ENCODE results near the gene UBE2E1. TPM values are rescaled to one million over a fixed set of nuclear protein-coding genes. Genes with fewer than 3 reads are reported as not detected.

UBE2E1 gene
- total and polyA plus RNA-seq, 2 donors (not counting 1 experiment from before 2014, with no cell fraction given), result 46.7 to 63.7 TPM

DNA sequence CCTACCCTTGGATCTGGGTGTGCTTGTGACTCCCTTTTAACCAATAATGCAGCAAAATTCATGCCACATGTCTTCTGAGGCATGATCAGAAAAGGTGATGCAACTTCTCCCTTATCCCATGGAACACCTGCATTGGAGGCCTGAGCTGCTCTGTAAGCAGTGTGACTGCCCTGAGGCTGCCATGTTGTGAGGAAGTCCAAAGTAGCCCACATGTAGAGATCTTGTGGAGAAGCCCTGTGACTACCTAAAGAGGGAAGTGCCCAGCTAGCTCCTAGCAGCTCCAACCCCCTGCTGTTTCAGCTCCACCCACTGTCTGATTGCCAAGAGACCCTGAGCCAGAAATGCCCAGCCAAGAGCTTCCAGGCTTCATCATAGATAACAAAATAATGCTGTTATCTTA, 132.9 kb downstream of the UBE2E1 start:
- H4K20me1 ChIP-seq (ENCODE audit: control insufficient read depth, insufficient read depth, low read length, poor library complexity, severe bottlenecking), result no peaks in the 10 kb centered on the region
- intact Hi-C loops (cut with micrococcal nuclease), result no loop called here
- DNase-seq (no peak), ATAC-seq (ENCODE audit: low read depth) (no peak)
- H3K27me3 ChIP-seq (replicated peaks in 1 of 4; ENCODE audit: control extremely low read depth in 1 of 4, control insufficient read depth in 3 of 4, insufficient read depth in 4 of 4, low read length in 3 of 4), result no peaks in the 10 kb centered on the region
- Mint-ChIP-seq H3K4me3 (no peak overlapping the region), H3K9me3 (ENCODE audit: insufficient read depth) (no peaks in the 10 kb centered on the region), H3K27me3 (no peaks in the 10 kb centered on the region), H3K4me1 (peaks cover 3% of the 10 kb centered on the region), H3K27ac (no peak overlapping the region)
- H3K4me2 ChIP-seq (replicated peaks; ENCODE audit: low read depth, low read length, poor library complexity, severe bottlenecking), result no peak overlapping the region
- CTCF ChIA-PET, result interaction anchor here (1.1 to 1.5 kb wide), 2 partner anchors 15 to 20 kb away, joined by 3 to 4 read pairs; no protein-coding TSS in a partner anchor
- TF ChIP-seq CTCF (IDR thresholded peaks at IDR 0.05) (no peak), EZH2 (IDR thresholded peaks at IDR 0.05; ENCODE audit: borderline replicate concordance, insufficient read depth, low read depth, low read length, poor library complexity, severe bottlenecking) (no peak)
- no peaks in the 10 kb centered on the region for H3K79me2 ChIP-seq (ENCODE audit: control insufficient read depth, insufficient read depth, low read length)
- H3K27ac ChIP-seq (ENCODE audit: low read length in 2 of 2), result no peak overlapping the region
- POLR2A ChIA-PET, result no interaction called here
- H2AFZ ChIP-seq (ENCODE audit: insufficient read depth, low read depth, low read length, poor library complexity, severe bottlenecking), result no peak overlapping the region
- H3K9me3 ChIP-seq (ENCODE audit: control extremely low read depth in 1 of 3, control insufficient read depth in 2 of 3, insufficient read depth in 1 of 3, low read length in 2 of 3), result peaks cover 0 to 5% (median 4%) of the 10 kb centered on the region in 3 donors
- no peaks in the 10 kb centered on the region for H3K36me3 ChIP-seq (replicated peaks in 1 of 2; ENCODE audit: control extremely low read depth in 1 of 2, control insufficient read depth in 1 of 2, extremely low read depth in 1 of 2, insufficient read depth in 2 of 2, low read length in 1 of 2)
- no peak overlapping the region for H3K9ac ChIP-seq (ENCODE audit: low read length)
- H3K4me1 ChIP-seq (ENCODE audit: control insufficient read depth in 2 of 2, insufficient read depth in 2 of 2, low read length in 2 of 2), result no peaks in the 10 kb centered on the region
- no peak overlapping the region for H3K4me3 ChIP-seq (ENCODE audit: control extremely low read depth in 1 of 5, extremely low read depth in 1 of 5, insufficient read depth in 1 of 5, low read depth in 2 of 5, low read length in 4 of 5)

DNA sequence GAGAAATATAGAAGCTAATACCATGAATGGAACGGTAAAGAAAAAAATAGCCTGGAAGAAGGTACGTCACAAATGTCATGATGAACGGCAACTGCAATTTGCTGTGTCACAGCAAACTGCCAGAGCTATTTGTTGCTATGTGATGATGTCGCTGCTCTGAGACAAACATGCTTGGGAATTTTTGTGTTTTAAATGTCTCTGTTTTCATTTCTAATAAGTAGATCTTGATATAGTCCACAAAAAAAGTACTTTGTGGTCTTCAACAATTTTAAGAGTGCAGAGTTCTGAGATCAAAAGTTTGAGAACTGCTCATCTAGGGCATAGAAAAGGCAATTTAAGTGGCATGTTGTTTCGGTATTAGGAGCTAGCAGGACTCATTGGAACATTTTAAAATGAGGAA, 135.0 kb downstream of the UBE2E1 start:
- Histone ChIP-seq H3K79me2 (ENCODE audit: control insufficient read depth, insufficient read depth, low read length) (no peaks in the 10 kb centered on the region), H3K36me3 (replicated peaks in 1 of 2; ENCODE audit: control extremely low read depth in 1 of 2, control insufficient read depth in 1 of 2, extremely low read depth in 1 of 2, insufficient read depth in 2 of 2, low read length in 1 of 2) (no peaks in the 10 kb centered on the region), H3K27me3 (replicated peaks in 1 of 4; ENCODE audit: control extremely low read depth in 1 of 4, control insufficient read depth in 3 of 4, insufficient read depth in 4 of 4, low read length in 3 of 4) (no peaks in the 10 kb centered on the region), H4K20me1 (ENCODE audit: control insufficient read depth, insufficient read depth, low read length, poor library complexity, severe bottlenecking) (no peaks in the 10 kb centered on the region), H2AFZ (ENCODE audit: insufficient read depth, low read depth, low read length, poor library complexity, severe bottlenecking) (no peak overlapping the region), H3K9me3 (ENCODE audit: control extremely low read depth in 1 of 3, control insufficient read depth in 2 of 3, insufficient read depth in 1 of 3, low read length in 2 of 3) (peaks cover 0 to 5% (median 4%) of the 10 kb centered on the region in 3 donors), H3K9ac (ENCODE audit: low read length) (no peak overlapping the region), H3K27ac (ENCODE audit: low read length in 2 of 2) (no peak overlapping the region), H3K4me3 (ENCODE audit: control extremely low read depth in 1 of 5, extremely low read depth in 1 of 5, insufficient read depth in 1 of 5, low read depth in 2 of 5, low read length in 4 of 5) (no peak overlapping the region), H3K4me2 (replicated peaks; ENCODE audit: low read depth, low read length, poor library complexity, severe bottlenecking) (no peak overlapping the region), H3K4me1 (ENCODE audit: control insufficient read depth in 2 of 2, insufficient read depth in 2 of 2, low read length in 2 of 2) (peaks cover 3 to 7% of the 10 kb centered on the region in 2 donors)
- no peaks in the 10 kb centered on the region for H3K27me3 Mint-ChIP-seq
- no peak for ATAC-seq (ENCODE audit: low read depth)
- H3K27ac Mint-ChIP-seq, result no peak overlapping the region
- ChIA-PET POLR2A (no interaction called here), CTCF (interaction anchor here (0.7 kb wide), 1 partner anchor 292 kb away, joined by 8 read pairs; no protein-coding TSS in a partner anchor)
- no peaks in the 10 kb centered on the region for H3K9me3 Mint-ChIP-seq (ENCODE audit: insufficient read depth)
- no peak for TF ChIP-seq EZH2 (IDR thresholded peaks at IDR 0.05; ENCODE audit: borderline replicate concordance, insufficient read depth, low read depth, low read length, poor library complexity, severe bottlenecking)
- TF ChIP-seq CTCF (IDR thresholded peaks at IDR 0.05), result no peak
- intact Hi-C loops (cut with micrococcal nuclease), result no loop called here
- DNase-seq, result no peak
- peaks cover 11% of the 10 kb centered on the region for H3K4me1 Mint-ChIP-seq
- 70% methylated on average over 2 of the region's 5 CpGs for WGBS (ENCODE audit: insufficient coverage)
- H3K4me3 Mint-ChIP-seq, result no peak overlapping the region

Other genes starting within 250 kb of the UBE2E1 start
- gene NKIRAS1, start 111.0 kb downstream of the UBE2E1 start, total RNA-seq, result 3.5 and 4.7 TPM in 2 replicates
- gene NKIRAS1, start 111.0 kb downstream of the UBE2E1 start, polyA plus RNA-seq, result 1.6 and 2.9 TPM in 2 replicates
- gene RPL15, start 111.2 kb downstream of the UBE2E1 start, total RNA-seq, result 2,162 and 2,177 TPM in 2 replicates
- 3,896 and 5,195 TPM in 2 replicates for gene RPL15, start 111.2 kb downstream of the UBE2E1 start, polyA plus RNA-seq
- gene NR1D2, start 139.3 kb downstream of the UBE2E1 start, total RNA-seq, result 58.2 and 62.4 TPM in 2 replicates
- gene NR1D2, start 139.3 kb downstream of the UBE2E1 start, polyA plus RNA-seq, result 9.9 and 27.9 TPM in 2 replicates

All from B cell (primary cell).